Lung (tissue), 12 donors: Measurements from ENCODE around the gene MAPK9. TPM values are rescaled to one million over a fixed set of nuclear protein-coding genes. Genes with fewer than 3 reads are reported as not detected.

Experiments
- ATAC-seq: fragments of 200-7000 bp; cut with Tn5 transposase; one replicate; pipeline ENCODE4 v1.9.1; 2020; ENCODE audit warnings: moderate number of reproducible peaks; ENCODE audit not compliant: insufficient read depth, low FRiP score
- DNase-seq, 3 donors: peaks; one replicate each; pipeline ENCODE4 v3.0.0-alpha.2; 2013 to 2017
- H3K27ac ChIP-seq, 2 donors: one replicate each; pipeline ENCODE4 v1.5.1; 2013; ENCODE audit warnings: mild to moderate bottlenecking in 2 of 2, moderate library complexity in 2 of 2, control low read depth in 1 of 2, inconsistent platforms in 1 of 2, low read depth in 1 of 2, low read length in 1 of 2
- H3K27me3 ChIP-seq, 3 donors: one replicate each; pipeline ENCODE4 v1.5.1; 2013; ENCODE audit warnings: low read length in 2 of 3; ENCODE audit not compliant: control insufficient read depth in 3 of 3, insufficient read depth in 3 of 3
- H3K36me3 ChIP-seq, 4 donors: one replicate each; pipeline ENCODE4 v1.5.1; 2013; ENCODE audit warnings: low read length in 4 of 4, mild to moderate bottlenecking in 1 of 4, moderate library complexity in 1 of 4; ENCODE audit not compliant: control insufficient read depth in 4 of 4, insufficient read depth in 4 of 4
- H3K4me1 ChIP-seq, 5 donors: one replicate each; pipeline ENCODE4 v1.5.1; 2013; ENCODE audit warnings: low read length in 5 of 5, mild to moderate bottlenecking in 2 of 5, moderate library complexity in 1 of 5; ENCODE audit not compliant: control insufficient read depth in 5 of 5, insufficient read depth in 5 of 5
- H3K4me3 ChIP-seq: one replicate; pipeline ENCODE4 v1.5.1; 2013; ENCODE audit warnings: mild to moderate bottlenecking, control low read depth, moderate library complexity
- H3K9ac ChIP-seq, 2 donors: one replicate each; pipeline ENCODE4 v1.5.1; 2013; ENCODE audit warnings: low read length in 2 of 2, control low read depth in 1 of 2; ENCODE audit not compliant: insufficient read depth in 1 of 2
- H3K9me3 ChIP-seq, 4 donors: one replicate each; pipeline ENCODE4 v1.5.1; 2013; ENCODE audit warnings: low read length in 3 of 4, mild to moderate bottlenecking in 1 of 4, moderate library complexity in 1 of 4; ENCODE audit not compliant: control insufficient read depth in 4 of 4, insufficient read depth in 3 of 4
- CTCF ChIP-seq: IDR thresholded peaks from 2 replicates; pipeline ENCODE4 v1.5.1; 2012; ENCODE audit warnings: mild to moderate bottlenecking; ENCODE audit errors: control extremely low read depth, extremely low read depth
- WGBS, 2 donors: extraction: QIAGEN DNeasy Blood & Tissue Kit; methylation state at CpG; one replicate each; pipeline ENCODE4 v1.1.7; 2013; 5-methylcytosine and 5-hydroxymethylcytosine counted together
- polyA plus RNA-seq, 2 donors: library from polyadenylated mRNA; stranded (reverse); fragments of 200-250 nt; gene quantifications; one replicate each; pipeline ENCODE4 v1.2.1, GENCODE V29; 2013
- total RNA-seq, 2 donors: library from RNA; depleted of rRNA in 1 of 2; stranded (reverse); fragments of >200 nt in 1 of 2; gene quantifications; one replicate each; pipeline ENCODE4 v1.2.1, GENCODE V29; 2014 to 2021
- donor health status: control.
- donor health status: control.
- donor health status: Bipolar disorder and iron deficiency.
- donor health status: healthy.
- donor health status: DM: yes; HTN: yes; CAD: no.

MAPK9 gene
- total and polyA plus RNA-seq, 4 donors = 13.1 to 38.1 (median 23.6) TPM

GRCh38 chr5:180330810-180331646, 39.1 kb upstream of the MAPK9 start:
- peak; percentile 36 for ATAC-seq
- no peaks in the 10 kb centered on the region for H3K9me3 ChIP-seq
- H3K27ac ChIP-seq = peak overlapping the region; percentile 18 to 35
- 63 to 64% methylated on average over 16 of the region's 16 CpGs for WGBS, 2 donors
- H3K4me1 ChIP-seq = peaks cover 0 to 15% (median 8%) of the 10 kb centered on the region in 5 donors
- peaks cover 0 to 5% (median 0%) of the 10 kb centered on the region in 4 donors for H3K36me3 ChIP-seq
- no peaks in the 10 kb centered on the region for H3K27me3 ChIP-seq
- no peak overlapping the region for H3K9ac ChIP-seq
- TF ChIP-seq CTCF = no peak
- peak; percentile 39 to 61 (median 44) for DNase-seq
- no peak overlapping the region for H3K4me3 ChIP-seq

GRCh38 chr5:180330270-180330648, 38.4 kb upstream of the MAPK9 start:
- no peak for ATAC-seq
- TF ChIP-seq CTCF = no peak
- Histone ChIP-seq H3K27me3 (no peaks in the 10 kb centered on the region), H3K9ac (no peak overlapping the region), H3K9me3 (no peaks in the 10 kb centered on the region), H3K4me1 (peaks cover 0 to 15% (median 5%) of the 10 kb centered on the region in 5 donors), H3K36me3 (peaks cover 0 to 5% (median 0%) of the 10 kb centered on the region in 4 donors), H3K27ac (no peak overlapping the region), H3K4me3 (no peak overlapping the region)
- 78 to 84% methylated on average over 5 of the region's 5 CpGs for WGBS, 2 donors
- no peak for DNase-seq

GRCh38 chr5:180329606-180330269, 37.9 kb upstream of the MAPK9 start:
- Histone ChIP-seq H3K4me3 (no peak overlapping the region), H3K9ac (no peak overlapping the region)

More at GRCh38 chr5:180329606-180330269, 37.9 kb upstream of the MAPK9 start:
- ATAC-seq (no peak), DNase-seq (no peak)
- no peak for TF ChIP-seq CTCF
- Histone ChIP-seq H3K27ac (no peak overlapping the region), H3K36me3 (peaks cover 0 to 3% (median 0%) of the 10 kb centered on the region in 4 donors), H3K4me1 (peaks cover 0 to 15% (median under 1%) of the 10 kb centered on the region in 5 donors), H3K9me3 (no peaks in the 10 kb centered on the region), H3K27me3 (no peaks in the 10 kb centered on the region)
- 93 to 95% methylated on average over 8 of the region's 8 CpGs for WGBS, 2 donors
